Body of pancreas (tissue), 4 donors: ENCODE measurements around the gene RUVBL2.

Source experiments
- POLR2A ChIP-seq, 3 donors: fragments of 450-650 bp; IDR thresholded peaks; one replicate each; pipeline ENCODE4 v1.6.1; 2016; ENCODE audit warnings: antibody characterized with exemption in 3 of 3, mild to moderate bottlenecking in 2 of 3
- TF ChIP-seq, protein P1 (sequence below), 7 experiments: fragments of 450-650 bp in 4 of 7; fragments of 200-600 bp in 3 of 7; sonication (generic) in 3 of 7; IDR thresholded peaks; one replicate each; pipeline ENCODE4 v1.5.1; 2016 to 2019; ENCODE audit warnings: antibody characterized with exemption in 7 of 7

- TF ChIP-seq, protein P1, sequence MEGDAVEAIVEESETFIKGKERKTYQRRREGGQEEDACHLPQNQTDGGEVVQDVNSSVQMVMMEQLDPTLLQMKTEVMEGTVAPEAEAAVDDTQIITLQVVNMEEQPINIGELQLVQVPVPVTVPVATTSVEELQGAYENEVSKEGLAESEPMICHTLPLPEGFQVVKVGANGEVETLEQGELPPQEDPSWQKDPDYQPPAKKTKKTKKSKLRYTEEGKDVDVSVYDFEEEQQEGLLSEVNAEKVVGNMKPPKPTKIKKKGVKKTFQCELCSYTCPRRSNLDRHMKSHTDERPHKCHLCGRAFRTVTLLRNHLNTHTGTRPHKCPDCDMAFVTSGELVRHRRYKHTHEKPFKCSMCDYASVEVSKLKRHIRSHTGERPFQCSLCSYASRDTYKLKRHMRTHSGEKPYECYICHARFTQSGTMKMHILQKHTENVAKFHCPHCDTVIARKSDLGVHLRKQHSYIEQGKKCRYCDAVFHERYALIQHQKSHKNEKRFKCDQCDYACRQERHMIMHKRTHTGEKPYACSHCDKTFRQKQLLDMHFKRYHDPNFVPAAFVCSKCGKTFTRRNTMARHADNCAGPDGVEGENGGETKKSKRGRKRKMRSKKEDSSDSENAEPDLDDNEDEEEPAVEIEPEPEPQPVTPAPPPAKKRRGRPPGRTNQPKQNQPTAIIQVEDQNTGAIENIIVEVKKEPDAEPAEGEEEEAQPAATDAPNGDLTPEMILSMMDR (IDR thresholded peaks at IDR 0.05), result no peak
- no peak for TF ChIP-seq POLR2A (IDR thresholded peaks at IDR 0.05)
Measured at GRCh38 chr19:48990400-48990799, 3.3 kb upstream of the RUVBL2 start.
